GM21381 (cell line): Measurements from ENCODE around the gene ATP13A3.
"Not testable (repeated sequence)": the region's sequence is repeated elsewhere in the genome, so short reads cannot be mapped to it uniquely, and the experiment has no call there.

Experiments
- ATAC-seq: cut with Tn5 transposase; IDR thresholded peaks from one replicate; pipeline ENCODE4 v1.9.1; 2021; ENCODE audit warnings: mild to moderate bottlenecking, moderate library complexity; ENCODE audit not compliant: unreplicated experiment

Gene ATP13A3

GRCh38 chr3:194500198-194500597 is 13.4 kb upstream of the ATP13A3 start:
- ATAC-seq = no peak

GRCh38 chr3:194499516-194499915 is 12.7 kb upstream of the ATP13A3 start:
- not testable (repeated sequence) for ATAC-seq

- peak; percentile 61 for ATAC-seq
These were observed 11.2 kb upstream of the ATP13A3 start for GRCh38 chr3:194497799-194498575.

- no peak for ATAC-seq
These were observed 9.6 kb upstream of the ATP13A3 start for GRCh38 chr3:194496217-194496919.

GRCh38 chr3:194494951-194495374 is 8.2 kb upstream of the ATP13A3 start:
- ATAC-seq = no peak

GRCh38 chr3:194493995-194494927 is 7.5 kb upstream of the ATP13A3 start:
- not testable (repeated sequence) for ATAC-seq

- ATAC-seq = no peak
These were observed 5.2 kb upstream of the ATP13A3 start for GRCh38 chr3:194492001-194492400.

- ATAC-seq = peak; percentile 29
These were observed 3.2 kb upstream of the ATP13A3 start for GRCh38 chr3:194489736-194490612.

GRCh38 chr3:194488055-194488742 is 1.4 kb upstream of the ATP13A3 start:
- no peak for ATAC-seq

- peak; percentile 17 for ATAC-seq
These were observed 670 bp upstream of the ATP13A3 start for GRCh38 chr3:194487289-194488054.

- ATAC-seq = peak; percentile 18
These were observed 792 bp downstream of the ATP13A3 start for GRCh38 chr3:194485881-194486539.

GRCh38 chr3:194485468-194485880 is 1.3 kb downstream of the ATP13A3 start:
- no peak for ATAC-seq

- ATAC-seq = no peak
These were observed 2.2 kb downstream of the ATP13A3 start for GRCh38 chr3:194484614-194485013.

- ATAC-seq = no peak
These were observed 3.0 kb downstream of the ATP13A3 start for GRCh38 chr3:194483850-194484249.

GRCh38 chr3:194482830-194483229 is 4.0 kb downstream of the ATP13A3 start:
- not testable (repeated sequence) for ATAC-seq

GRCh38 chr3:194482196-194482593 is 4.6 kb downstream of the ATP13A3 start:
- ATAC-seq = no peak

- ATAC-seq = no peak
These were observed 5.1 kb downstream of the ATP13A3 start for GRCh38 chr3:194481525-194482195.

- ATAC-seq = no peak
These were observed 5.7 kb downstream of the ATP13A3 start for GRCh38 chr3:194481103-194481502.
